ENCODE results near the gene CX3CL1. TPM values are rescaled to one million over a fixed set of nuclear protein-coding genes. Genes with fewer than 3 reads are reported as not detected.

Gene CX3CL1
- total RNA-seq, 1 experiment from 2014 or later, result 0.15 TPM

DNA sequence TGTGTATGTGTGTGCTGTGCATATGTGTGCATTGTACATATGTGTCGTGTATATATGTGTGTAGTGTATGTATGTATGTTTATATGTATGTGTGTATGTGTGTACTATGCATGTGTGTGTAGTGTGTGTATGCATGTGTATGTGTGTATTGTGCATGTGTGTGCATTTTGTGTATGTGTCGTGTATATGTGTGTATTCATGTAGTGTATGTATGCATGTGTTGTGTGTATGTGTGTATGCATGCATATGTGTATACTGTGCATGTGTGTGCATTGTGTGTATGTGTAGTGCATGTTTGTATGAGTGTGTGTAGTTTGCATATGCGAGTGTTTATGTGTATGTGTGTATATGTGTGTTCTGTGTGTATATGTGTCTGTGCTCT, 16.8 kb downstream of the CX3CL1 start:
- H3K9me2 ChIP-seq (ENCODE audit: insufficient read depth), result no peaks in the 10 kb centered on the region
- CTCF ChIA-PET, result no interaction called here
- H3K9ac ChIP-seq (ENCODE audit: low read length), result no peak overlapping the region
- no peaks in the 10 kb centered on the region for H4K20me1 ChIP-seq (ENCODE audit: insufficient read depth)
- no peaks in the 10 kb centered on the region for H3K9me3 ChIP-seq (ENCODE audit: control insufficient read depth in 1 of 2, insufficient read depth in 1 of 2, low read depth in 1 of 2, low read length in 2 of 2)
- DNase-seq (ENCODE audit: low read depth, low spot score) (no peak), ATAC-seq (no peak)
- H3K27ac ChIP-seq (ENCODE audit: low read depth, low read length), result no peak overlapping the region
- no peak overlapping the region for H2AFZ ChIP-seq (ENCODE audit: low read depth, low read length, poor library complexity, severe bottlenecking)
- H3K4me1 ChIP-seq (ENCODE audit: control insufficient read depth in 1 of 2, insufficient read depth in 2 of 2, low read length in 2 of 2), result peaks cover 0 to 7% of the 10 kb centered on the region in 2 experiments; a peak in 2 of 4 replicates
- no TSS peak for BruUV-seq (replicated peaks)
- H3K79me2 ChIP-seq (ENCODE audit: insufficient read depth, low read length), result no peaks in the 10 kb centered on the region
- H3K36me3 ChIP-seq (ENCODE audit: control insufficient read depth in 1 of 2, insufficient read depth in 2 of 2, low read length in 2 of 2), result no peaks in the 10 kb centered on the region
- no peak overlapping the region for H3K4me2 ChIP-seq (ENCODE audit: low read length)
- H3K4me3 ChIP-seq (replicated peaks in 1 of 2; ENCODE audit: low read depth in 1 of 2, low read length in 2 of 2), result no peak overlapping the region
- RAD21 ChIA-PET (ENCODE audit: low non-redundant PET in 1 of 2, low total read pairs in 2 of 2, uncharacterized antibody in 2 of 2, unreplicated experiment in 2 of 2), result no interaction called here
- 0 out of 2 replicates have a peak, but pooled peaks cover 3% of the 10 kb centered on the region for H3K27me3 ChIP-seq (ENCODE audit: insufficient read depth, low read length)
- intact Hi-C loops (cut with micrococcal nuclease), result no loop called here
- POLR2A ChIA-PET, result no interaction called here
- TF ChIP-seq EGR1 (IDR thresholded peaks at IDR 0.05; ENCODE audit: low read depth), result no peak

DNA sequence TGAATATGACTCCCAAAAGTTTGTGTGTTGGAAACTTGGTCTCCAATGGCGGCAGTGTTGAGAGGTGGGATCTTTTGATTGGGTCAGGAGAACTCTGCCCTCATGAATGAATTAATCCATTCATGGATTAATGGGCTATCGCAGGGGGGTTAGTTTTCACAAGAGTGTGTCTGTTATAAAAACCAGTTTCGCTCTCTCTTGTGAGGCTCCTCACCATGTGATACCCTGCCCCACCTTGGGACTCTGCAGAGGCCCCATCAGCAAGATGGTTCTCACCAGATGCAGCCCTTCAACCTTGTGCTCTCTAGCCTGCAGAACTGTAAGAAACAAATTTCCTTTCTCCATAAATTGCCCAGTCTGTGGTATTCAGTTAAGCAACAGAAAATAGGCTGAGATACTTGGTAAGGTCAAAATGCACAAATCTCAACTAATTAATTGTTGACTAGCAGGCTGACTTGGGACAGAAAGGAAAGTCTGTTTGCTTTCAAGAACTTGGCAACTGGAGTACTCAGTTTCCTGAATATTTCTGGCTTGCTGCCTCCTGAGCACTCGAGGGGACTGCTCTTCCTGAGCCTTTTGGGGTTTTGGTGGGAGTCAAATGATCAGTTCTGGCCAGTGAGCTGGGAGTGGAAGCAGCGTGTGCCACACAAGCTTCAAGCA, 18.5 kb downstream of the CX3CL1 start:
- Histone ChIP-seq H3K4me2 (ENCODE audit: low read length) (no peak overlapping the region), H3K79me2 (ENCODE audit: insufficient read depth, low read length) (no peaks in the 10 kb centered on the region), H3K9ac (ENCODE audit: low read length) (no peak overlapping the region), H4K20me1 (ENCODE audit: insufficient read depth) (no peaks in the 10 kb centered on the region), H3K9me3 (ENCODE audit: control insufficient read depth in 1 of 2, insufficient read depth in 1 of 2, low read depth in 1 of 2, low read length in 2 of 2) (no peaks in the 10 kb centered on the region), H3K4me3 (replicated peaks in 1 of 2; ENCODE audit: low read depth in 1 of 2, low read length in 2 of 2) (no peak overlapping the region), H2AFZ (ENCODE audit: low read depth, low read length, poor library complexity, severe bottlenecking) (no peak overlapping the region), H3K27me3 (ENCODE audit: insufficient read depth, low read length) (0 out of 2 replicates have a peak, but pooled peaks cover 3% of the 10 kb centered on the region), H3K4me1 (ENCODE audit: control insufficient read depth in 1 of 2, insufficient read depth in 2 of 2, low read length in 2 of 2) (no peaks in the 10 kb centered on the region), H3K9me2 (ENCODE audit: insufficient read depth) (no peaks in the 10 kb centered on the region), H3K36me3 (ENCODE audit: control insufficient read depth in 1 of 2, insufficient read depth in 2 of 2, low read length in 2 of 2) (no peaks in the 10 kb centered on the region), H3K27ac (ENCODE audit: low read depth, low read length) (no peak overlapping the region)
- POLR2A ChIA-PET, result interaction anchor here (0.7 kb wide), 1 partner anchor 402 kb away, joined by 3 read pairs; no protein-coding TSS in a partner anchor
- BruUV-seq (replicated peaks), result no TSS peak
- intact Hi-C loops (cut with micrococcal nuclease), result no loop called here
- RAD21 ChIA-PET (ENCODE audit: low non-redundant PET in 1 of 2, low total read pairs in 2 of 2, uncharacterized antibody in 2 of 2, unreplicated experiment in 2 of 2), result no interaction called here
- CTCF ChIA-PET, result interaction anchor here (1.0 kb wide), 1 partner anchor 74 kb away, joined by 3 read pairs; no protein-coding TSS in a partner anchor
- DNase-seq (ENCODE audit: low read depth, low spot score), result no peak
- no peak for ATAC-seq
- no peak for TF ChIP-seq EZH2phosphoT487 (IDR thresholded peaks at IDR 0.05; ENCODE audit: borderline replicate concordance)
- TF ChIP-seq ZBTB33 (IDR thresholded peaks at IDR 0.05; ENCODE audit: extremely low read depth, insufficient replicate concordance, low read length), result no peak
- TF ChIP-seq, protein P1, sequence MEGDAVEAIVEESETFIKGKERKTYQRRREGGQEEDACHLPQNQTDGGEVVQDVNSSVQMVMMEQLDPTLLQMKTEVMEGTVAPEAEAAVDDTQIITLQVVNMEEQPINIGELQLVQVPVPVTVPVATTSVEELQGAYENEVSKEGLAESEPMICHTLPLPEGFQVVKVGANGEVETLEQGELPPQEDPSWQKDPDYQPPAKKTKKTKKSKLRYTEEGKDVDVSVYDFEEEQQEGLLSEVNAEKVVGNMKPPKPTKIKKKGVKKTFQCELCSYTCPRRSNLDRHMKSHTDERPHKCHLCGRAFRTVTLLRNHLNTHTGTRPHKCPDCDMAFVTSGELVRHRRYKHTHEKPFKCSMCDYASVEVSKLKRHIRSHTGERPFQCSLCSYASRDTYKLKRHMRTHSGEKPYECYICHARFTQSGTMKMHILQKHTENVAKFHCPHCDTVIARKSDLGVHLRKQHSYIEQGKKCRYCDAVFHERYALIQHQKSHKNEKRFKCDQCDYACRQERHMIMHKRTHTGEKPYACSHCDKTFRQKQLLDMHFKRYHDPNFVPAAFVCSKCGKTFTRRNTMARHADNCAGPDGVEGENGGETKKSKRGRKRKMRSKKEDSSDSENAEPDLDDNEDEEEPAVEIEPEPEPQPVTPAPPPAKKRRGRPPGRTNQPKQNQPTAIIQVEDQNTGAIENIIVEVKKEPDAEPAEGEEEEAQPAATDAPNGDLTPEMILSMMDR (IDR thresholded peaks at IDR 0.05 in 2 of 3, conservative IDR thresholded peaks at IDR 0.05 in 1 of 3; ENCODE audit: borderline replicate concordance in 1 of 3, insufficient read depth in 1 of 3, low read depth in 2 of 3, low read length in 2 of 3), result no peak
- TF ChIP-seq CBX3 (IDR thresholded peaks at IDR 0.05; ENCODE audit: low read depth), result no peak
- TF ChIP-seq ZNF274 (IDR thresholded peaks at IDR 0.05; ENCODE audit: low read depth, low read length), result no peak
- TF ChIP-seq RAD21 (IDR thresholded peaks at IDR 0.05; ENCODE audit: low read depth), result no peak
- no peak for TF ChIP-seq JUND (IDR thresholded peaks at IDR 0.05)
- TF ChIP-seq POLR2AphosphoS5 (IDR thresholded peaks at IDR 0.05; ENCODE audit: low read depth, low read length), result no peak
- TF ChIP-seq TCF7L2 (IDR thresholded peaks at IDR 0.05; ENCODE audit: borderline replicate concordance, extremely low read depth, insufficient read depth, insufficient read length), result no peak
- no peak for TF ChIP-seq CEBPB (IDR thresholded peaks at IDR 0.05; ENCODE audit: low read depth)
- no peak for TF ChIP-seq SIN3A (IDR thresholded peaks at IDR 0.05; ENCODE audit: low read depth)
- no peak for TF ChIP-seq ATF3 (IDR thresholded peaks at IDR 0.05)
- no peak for TF ChIP-seq YY1 (IDR thresholded peaks at IDR 0.05; ENCODE audit: extremely low read depth, insufficient replicate concordance, low read depth, low read length)
- no peak for TF ChIP-seq SP1 (IDR thresholded peaks at IDR 0.05; ENCODE audit: low read depth)
- no peak for TF ChIP-seq ELF1 (IDR thresholded peaks at IDR 0.05; ENCODE audit: borderline replicate concordance, low read depth)
- TF ChIP-seq FOSL1 (IDR thresholded peaks at IDR 0.05; ENCODE audit: low read depth), result no peak

All from HCT116 (cell line).